Skin of body (tissue), 2 donors: ENCODE data around the gene LMAN1. TPM values are rescaled to one million over a fixed set of nuclear protein-coding genes. Genes with fewer than 3 reads are reported as not detected.
A peak's percentile ranks its signal among the peaks of the same experiment; 100 is the strongest.

Source experiments
- DNase-seq: peaks from one replicate; lab custom pipeline; 2025; lab: John Stamatoyannopoulos, UW
- total RNA-seq: library from RNA; depleted of rRNA; stranded (reverse); fragments of >200 nt; gene quantifications from one replicate; pipeline ENCODE4 v1.2.3, GENCODE V29; 2014

Gene LMAN1
- 114 TPM for total RNA-seq

DNA sequence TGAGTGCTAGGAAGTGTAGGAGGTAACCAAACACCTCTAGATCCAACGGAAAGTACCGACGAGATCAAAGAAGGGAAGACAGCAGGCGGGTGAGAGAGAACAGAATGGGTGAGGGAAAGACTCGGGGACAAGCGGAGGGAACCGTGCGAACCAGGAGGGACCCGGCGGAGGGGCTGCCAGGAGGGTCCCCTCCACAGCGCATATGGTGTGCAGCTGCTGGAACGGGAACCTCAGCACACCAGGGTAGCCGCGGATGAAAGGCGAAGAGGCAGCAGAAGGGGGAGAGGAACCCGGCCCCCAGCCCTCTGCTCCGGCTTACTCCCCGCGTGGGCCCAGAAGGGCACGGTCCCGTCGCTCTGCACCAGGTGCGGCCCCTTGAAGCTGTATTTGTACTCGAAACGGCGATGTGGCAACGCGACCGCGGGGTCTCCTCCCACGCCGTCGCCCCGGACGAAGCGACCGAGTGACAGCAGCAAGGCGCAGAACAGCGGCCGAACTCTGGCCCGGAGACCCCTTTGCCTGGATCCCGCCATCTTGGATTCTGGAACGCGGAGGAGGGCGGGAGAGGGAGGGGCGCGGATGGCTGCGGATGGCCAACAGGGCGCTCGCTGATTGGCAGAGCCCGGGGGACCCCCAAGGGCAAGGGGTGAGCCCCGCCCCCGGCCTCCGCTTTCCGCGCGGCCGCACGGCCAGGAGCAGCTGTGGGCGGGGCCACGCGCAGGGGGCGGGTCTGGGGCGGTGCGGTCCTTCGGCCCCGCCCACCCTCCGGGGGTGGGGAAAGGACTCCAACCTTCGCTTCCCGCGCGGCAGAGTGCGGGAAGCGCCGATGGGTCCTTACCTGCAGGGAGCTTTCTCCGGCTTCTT is at the start of gene LMAN1:
Gene LMAN1 (minus strand): TSS at position 554 of the 864 bp plus-strand sequence. CDS start 21 bp downstream, at position 533.
- DNase-seq, result peak; percentile 92

DNA sequence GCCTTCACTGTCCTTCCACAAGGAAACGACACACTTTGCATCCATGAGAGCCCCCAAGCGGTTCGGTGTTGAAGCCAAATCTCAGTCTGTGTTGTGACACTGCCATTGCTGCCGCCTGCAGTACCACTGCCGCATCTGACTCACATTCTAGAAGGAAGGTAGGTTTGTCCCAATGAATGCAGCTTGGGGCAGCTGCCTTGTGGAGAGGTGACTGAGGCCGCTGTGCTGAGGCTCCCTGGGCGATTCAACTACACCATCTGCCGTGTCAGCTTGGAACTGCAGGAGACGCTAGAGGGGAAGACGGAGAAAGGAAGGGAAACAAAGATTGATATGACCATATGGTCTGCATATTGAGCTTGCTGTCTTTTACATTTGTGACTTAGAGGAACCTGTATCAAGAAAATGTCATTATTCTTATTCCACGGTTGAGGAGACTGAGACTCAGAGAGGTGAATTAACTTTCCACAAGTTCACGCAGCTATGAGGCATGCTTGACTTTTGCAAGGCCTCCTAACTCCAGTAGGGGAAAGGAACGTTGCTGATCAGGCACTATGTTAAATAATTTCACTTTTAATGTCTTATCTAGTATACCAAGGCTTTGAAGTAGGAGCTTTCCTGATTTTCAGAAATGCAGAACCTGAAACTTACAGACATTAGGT is 43.5 kb upstream of the LMAN1 start:
- peak; percentile 62 for DNase-seq

- DNase-seq, result no peak
Measured at GRCh38 chr18:59400407-59400806, 41.3 kb upstream of the LMAN1 start.

- no peak for DNase-seq
Measured at GRCh38 chr18:59395226-59396175, 36.4 kb upstream of the LMAN1 start.

DNA sequence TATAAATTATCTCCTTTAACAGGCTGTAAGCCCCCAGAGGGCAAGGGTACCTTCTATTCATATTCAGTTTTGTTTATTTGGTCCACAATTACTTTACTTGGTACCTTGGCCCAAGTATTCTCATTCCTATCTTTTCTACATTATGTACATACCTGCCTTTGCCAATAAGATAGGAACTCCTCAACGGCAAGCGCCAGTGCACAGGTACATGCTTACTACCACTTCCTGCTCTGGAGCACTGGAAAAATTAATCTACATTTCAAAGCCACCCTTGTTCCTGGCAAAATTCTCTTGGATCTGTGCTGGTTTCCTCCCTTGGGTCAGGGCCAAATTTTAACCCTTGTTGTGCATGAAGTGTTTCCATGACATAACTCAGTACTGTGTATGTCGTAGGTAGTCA is 34.3 kb upstream of the LMAN1 start:
- no peak for DNase-seq

DNA sequence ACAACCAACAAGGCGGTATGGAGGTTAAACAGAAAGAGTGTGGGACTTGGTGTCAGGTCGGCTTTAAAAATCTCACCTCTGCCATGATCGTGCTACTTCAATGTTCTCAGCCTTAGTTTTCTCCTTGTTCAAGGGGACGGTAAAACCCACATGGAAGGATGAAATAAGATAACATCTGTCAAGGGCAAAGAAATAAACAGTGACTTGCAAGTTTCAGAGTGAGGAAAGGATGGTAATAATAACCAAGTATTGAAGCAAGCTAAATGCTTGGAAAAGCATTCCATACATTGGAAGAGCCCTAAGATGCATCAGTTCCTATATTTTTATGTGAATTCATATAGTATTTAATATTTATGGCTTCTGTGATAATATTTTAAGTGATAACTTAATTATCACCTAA is 29.8 kb upstream of the LMAN1 start:
- DNase-seq, result no peak

GRCh38 chr18:59387687-59388565 is 28.9 kb upstream of the LMAN1 start:
- no peak for DNase-seq

GRCh38 chr18:59386909-59387686 is 28.0 kb upstream of the LMAN1 start:
- DNase-seq, result no peak

GRCh38 chr18:59385191-59385590 is 26.1 kb upstream of the LMAN1 start:
- no peak for DNase-seq

DNA sequence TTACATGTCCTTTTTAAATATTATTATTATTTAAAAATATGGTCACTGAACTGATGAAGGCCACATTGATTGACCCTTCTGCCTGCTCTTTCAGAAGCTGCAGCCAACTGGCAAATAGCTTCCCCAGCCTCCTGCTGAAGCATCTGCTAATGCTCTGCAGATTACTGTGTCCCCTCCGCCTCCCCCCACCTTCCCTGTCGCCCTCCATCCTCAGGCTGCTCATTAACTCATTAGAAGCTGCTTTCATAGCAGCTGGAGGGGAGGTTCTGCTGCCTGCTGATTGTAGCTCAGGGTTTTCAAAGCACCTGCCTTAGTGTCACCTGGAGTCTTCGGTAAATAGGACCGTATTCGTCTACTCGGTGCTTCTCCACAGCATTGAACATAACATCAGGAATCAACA is 24.8 kb upstream of the LMAN1 start:
- DNase-seq, result no peak

- DNase-seq, result no peak
Measured at GRCh38 chr18:59382383-59382782, 23.3 kb upstream of the LMAN1 start.

- DNase-seq, result no peak
Measured at GRCh38 chr18:59381949-59382348, 22.9 kb upstream of the LMAN1 start.

DNA sequence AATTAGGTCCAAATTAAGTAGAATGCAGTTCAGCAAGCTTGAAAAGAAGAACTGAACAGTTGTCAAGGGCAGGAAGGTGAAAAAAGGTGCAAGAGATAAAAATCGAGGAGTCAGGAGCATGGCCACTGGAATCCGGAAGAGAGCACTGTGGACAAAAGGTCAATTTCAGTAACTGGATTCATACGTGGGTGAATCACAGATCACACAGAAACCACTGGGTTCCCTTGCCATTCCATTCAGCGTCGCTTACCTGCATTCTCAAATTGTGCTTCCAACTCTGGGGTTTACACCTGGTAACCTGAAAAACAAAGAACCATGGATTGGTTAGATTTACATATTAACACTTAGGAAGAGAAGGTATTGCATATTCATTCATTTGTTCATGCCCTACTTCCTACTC is 21.6 kb upstream of the LMAN1 start:
- no peak for DNase-seq

DNA sequence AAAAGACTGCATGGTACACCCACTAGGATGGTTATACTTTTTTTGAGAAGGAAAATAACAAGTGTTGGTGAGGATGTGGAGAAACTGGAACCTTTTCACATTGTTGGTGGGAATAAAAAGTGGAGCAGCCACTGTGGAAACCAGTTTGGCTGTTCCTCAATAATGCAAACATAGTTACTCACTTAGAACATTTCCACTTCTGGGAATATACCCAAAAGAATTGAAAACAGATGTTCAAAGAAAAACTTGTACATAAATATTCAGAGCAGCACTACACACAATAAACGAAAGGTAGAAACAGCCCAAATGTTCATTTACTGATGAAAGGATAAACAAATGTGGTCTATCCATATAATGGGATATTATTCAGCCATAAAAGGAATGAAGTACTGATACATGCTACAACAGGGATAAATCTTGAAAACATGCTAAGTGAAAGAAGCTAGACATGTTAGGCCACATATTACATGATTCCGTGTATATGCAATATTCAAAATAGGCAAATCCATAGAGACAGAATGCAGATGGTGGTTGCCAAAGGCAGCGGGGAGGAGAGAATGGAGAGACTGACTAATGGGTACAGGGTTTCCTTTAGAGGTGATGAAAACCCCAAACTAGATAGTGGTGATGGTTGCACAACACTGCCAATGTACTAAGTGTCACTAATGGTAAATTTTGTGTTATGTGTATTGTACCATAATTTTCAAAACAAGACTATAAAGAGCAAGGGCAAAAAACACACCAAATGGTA is 20.9 kb upstream of the LMAN1 start:
- DNase-seq, result no peak

DNA sequence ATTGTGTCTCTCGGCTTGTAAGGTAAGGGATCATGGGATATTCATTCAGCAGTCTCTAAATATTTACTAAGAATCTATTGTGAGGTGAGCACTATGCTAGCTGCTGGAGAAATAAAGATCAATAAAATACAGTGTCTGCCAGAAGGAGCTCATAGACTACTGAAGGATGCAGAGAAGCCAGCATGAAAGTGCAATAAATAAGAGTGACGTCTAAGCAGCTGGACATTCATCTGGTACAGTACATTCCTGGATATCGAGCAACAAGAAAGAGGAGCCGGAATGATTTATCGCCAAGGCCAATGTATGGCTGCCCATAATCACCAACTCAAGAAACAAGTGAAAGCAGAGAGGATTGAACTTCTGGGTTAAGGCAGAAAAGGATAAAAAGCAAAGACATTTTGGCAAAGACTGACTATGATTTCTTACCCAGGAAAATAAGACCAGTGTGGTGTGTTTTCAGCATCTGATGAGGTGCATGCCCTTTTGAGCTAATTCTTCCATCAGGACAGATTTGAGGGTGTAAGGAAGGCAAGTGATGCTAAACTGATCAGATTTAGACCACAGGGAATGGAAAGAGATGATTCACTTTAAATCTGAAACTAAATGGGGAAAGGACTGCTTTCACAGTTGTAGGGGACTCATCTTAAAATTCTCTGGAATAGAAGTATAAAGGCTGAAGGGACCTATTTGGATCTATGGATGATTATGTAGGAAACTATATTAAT is 18.7 kb upstream of the LMAN1 start:
- no peak for DNase-seq

- no peak for DNase-seq
Measured at GRCh38 chr18:59376351-59376935, 17.4 kb upstream of the LMAN1 start.

DNA sequence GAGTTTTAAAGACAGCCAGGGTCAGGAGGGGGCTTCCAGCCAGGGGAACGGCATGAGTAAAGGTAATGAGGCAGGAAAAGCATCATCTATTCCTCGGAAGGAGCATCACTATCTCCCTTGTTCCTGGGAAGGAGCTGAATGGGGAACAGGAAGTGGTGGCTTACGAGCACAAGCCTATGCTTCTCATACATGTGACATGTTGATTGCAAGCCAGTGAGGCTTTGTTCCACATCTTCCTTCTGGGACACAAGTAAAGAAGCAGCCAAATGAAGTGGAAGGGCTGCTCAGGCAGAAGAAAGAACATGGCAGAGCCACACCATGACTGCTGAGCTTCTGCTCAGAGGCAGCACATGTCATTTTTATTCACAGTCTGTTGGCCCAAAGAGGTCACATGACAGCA is 15.1 kb upstream of the LMAN1 start:
- no peak for DNase-seq

DNA sequence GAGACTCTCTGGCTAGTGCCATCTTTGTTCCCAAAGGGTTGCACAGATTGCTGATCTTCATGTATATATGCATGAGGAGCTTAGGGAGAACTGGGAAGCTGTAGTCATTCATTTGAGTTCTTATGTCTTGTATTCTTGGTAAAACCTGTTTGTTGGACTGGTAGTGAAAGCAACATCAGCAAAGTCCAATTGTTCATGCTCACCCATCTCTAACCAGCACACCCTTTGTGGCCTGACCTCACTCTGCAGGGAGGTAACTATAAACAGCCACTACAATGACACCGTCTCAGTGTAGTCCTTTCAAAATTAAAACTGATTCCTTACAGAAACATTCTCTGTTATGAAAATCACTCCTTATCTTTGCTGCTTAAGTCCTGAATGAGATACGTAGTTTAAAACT is 13.9 kb upstream of the LMAN1 start:
- DNase-seq, result no peak
